Adipocyte (in vitro differentiated cells): Measurements from ENCODE around the gene PHF21B.

Experiments
- DNase-seq: peaks from one replicate; pipeline ENCODE4 v3.0.0-alpha.2; 2015; ENCODE audit warnings: low read depth
- H3K27me3 ChIP-seq: replicated peaks from 2 replicates; pipeline ENCODE4 v1.7.0; 2013; ENCODE audit warnings: mild to moderate bottlenecking, low read length, moderate library complexity; ENCODE audit not compliant: control insufficient read depth, insufficient read depth
- H3K36me3 ChIP-seq: 2 replicates; pipeline ENCODE4 v1.7.0; 2013; ENCODE audit warnings: low read length, mild to moderate bottlenecking, moderate library complexity; ENCODE audit not compliant: control insufficient read depth, insufficient read depth, severe bottlenecking
- H3K4me1 ChIP-seq: 2 replicates; pipeline ENCODE4 v1.7.0; 2013; ENCODE audit warnings: mild to moderate bottlenecking, low read length, moderate library complexity; ENCODE audit not compliant: control insufficient read depth, insufficient read depth
- H3K4me3 ChIP-seq: 2 replicates; pipeline ENCODE4 v1.7.0; 2013; ENCODE audit warnings: mild to moderate bottlenecking, low read length, moderate library complexity
- H3K9ac ChIP-seq: 2 replicates; pipeline ENCODE4 v1.7.0; 2013; ENCODE audit warnings: mild to moderate bottlenecking, low read length, moderate library complexity
- H3K9me3 ChIP-seq: 2 replicates; pipeline ENCODE4 v1.7.0; 2013; ENCODE audit warnings: mild to moderate bottlenecking, low read length, moderate library complexity; ENCODE audit not compliant: control insufficient read depth

Gene PHF21B

DNA sequence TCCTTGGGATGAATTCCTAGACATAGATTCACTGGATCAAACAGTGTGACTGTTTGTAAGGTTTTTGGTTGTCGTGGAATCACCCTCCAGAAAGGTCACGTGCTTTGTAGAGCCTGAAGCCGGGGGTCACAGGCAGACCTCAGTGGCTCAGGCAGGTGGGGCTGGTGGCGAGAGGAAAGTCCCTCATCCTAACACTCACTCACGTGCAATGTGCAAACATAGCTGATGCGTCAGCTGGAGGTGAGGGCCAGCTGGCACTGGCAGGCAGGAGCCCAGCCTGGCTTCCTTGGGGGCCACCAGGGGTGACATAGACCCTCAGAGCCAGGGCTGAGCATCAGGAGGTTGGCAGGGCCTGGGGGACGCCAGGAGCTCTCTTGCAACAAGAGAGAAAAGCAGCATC is 167.4 kb downstream of the PHF21B start:
- Histone ChIP-seq H3K27me3 (peaks cover 45% of the 10 kb centered on the region), H3K9me3 (peaks cover 12% of the 10 kb centered on the region), H3K4me1 (no peaks in the 10 kb centered on the region), H3K36me3 (no peaks in the 10 kb centered on the region), H3K9ac (no peak overlapping the region), H3K4me3 (no peak overlapping the region)
- no peak for DNase-seq

DNA sequence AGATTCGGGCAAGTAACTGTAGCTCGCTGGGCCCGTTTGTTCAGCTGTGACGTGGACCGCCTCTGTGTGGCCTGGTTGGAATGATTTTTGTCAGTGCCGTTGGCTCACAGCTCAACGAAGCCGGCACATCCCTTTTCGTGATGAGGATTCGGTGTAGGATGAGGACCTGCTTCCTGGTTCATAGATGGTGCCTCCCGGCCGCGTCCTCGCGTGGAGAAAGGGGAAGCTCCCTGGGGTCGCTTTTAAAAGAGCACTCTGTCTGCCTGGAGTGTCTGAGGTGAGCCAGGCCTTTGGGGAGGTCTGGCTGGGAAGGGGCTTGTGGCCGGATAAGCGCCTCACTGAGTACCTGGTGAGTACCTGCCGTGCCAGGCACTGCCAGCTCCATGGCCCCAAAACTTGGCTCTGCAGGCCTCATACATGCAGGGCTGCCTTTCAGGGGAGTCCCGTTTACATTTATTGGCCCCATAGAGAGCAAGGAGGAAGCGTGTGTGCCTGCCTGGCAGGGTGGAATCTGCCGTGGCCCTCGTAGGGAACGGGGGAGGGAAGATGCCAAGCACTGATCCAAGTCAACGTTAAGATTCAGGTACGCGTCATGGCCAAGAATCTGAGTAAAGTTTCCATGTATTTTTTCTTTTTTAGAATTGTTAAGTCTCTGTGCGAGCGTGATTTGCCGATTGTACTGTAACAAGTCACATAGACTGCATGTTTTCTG is 169.0 kb downstream of the PHF21B start:
- Histone ChIP-seq H3K9me3 (peaks cover 15% of the 10 kb centered on the region), H3K9ac (no peak overlapping the region), H3K4me1 (no peaks in the 10 kb centered on the region), H3K36me3 (no peaks in the 10 kb centered on the region), H3K4me3 (no peak overlapping the region), H3K27me3 (peaks cover 55% of the 10 kb centered on the region)
- DNase-seq, result no peak

DNA sequence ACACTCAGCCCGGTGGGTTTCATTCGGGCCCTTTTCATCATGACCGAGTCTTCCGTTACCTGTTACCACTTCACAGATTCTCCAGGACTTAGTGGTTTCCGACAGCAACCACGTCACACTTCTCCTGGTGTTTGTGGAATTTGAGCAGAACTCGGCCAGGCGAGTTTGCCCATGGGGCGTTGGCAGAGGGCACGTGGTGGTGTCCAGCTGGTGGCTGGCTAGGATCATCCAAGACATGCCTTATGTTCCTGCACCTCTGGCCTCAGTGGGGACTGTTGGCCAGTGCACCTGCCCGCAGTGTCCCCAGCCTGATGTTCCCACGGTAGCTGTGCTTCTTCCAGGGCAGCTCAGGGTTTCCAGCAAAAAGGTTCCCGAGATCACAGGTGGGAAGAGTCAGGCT is 170.1 kb downstream of the PHF21B start:
- Histone ChIP-seq H3K9me3 (peaks cover 20% of the 10 kb centered on the region), H3K4me3 (no peak overlapping the region), H3K4me1 (no peaks in the 10 kb centered on the region), H3K9ac (no peak overlapping the region), H3K27me3 (peaks cover 50% of the 10 kb centered on the region), H3K36me3 (no peaks in the 10 kb centered on the region)
- no peak for DNase-seq

DNA sequence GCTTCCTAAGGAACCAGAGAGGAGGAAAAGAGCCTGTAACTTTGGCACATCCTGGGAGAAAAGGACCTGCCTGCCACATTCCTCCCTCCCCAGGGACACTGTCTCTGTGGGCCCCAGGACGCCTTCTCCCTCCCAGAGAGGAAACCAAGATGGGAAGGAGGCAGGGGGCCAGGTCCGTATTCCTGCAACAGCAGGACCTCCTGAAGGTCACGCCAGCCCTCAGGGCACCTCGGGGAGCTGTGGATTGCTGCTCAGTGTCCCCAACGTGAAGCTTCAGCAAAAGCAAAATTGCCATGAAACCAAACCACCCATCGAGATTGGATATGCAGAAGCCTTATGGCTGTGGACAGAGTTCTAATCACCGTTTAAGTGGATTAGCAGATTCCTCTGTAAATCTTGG is 170.7 kb downstream of the PHF21B start:
- no peak overlapping the region for H3K4me3 ChIP-seq
- H3K4me1 ChIP-seq, result no peaks in the 10 kb centered on the region
- peaks cover 50% of the 10 kb centered on the region for H3K27me3 ChIP-seq
- no peak for DNase-seq
- H3K9ac ChIP-seq, result no peak overlapping the region
- no peaks in the 10 kb centered on the region for H3K36me3 ChIP-seq
- peaks cover 20% of the 10 kb centered on the region for H3K9me3 ChIP-seq

DNA sequence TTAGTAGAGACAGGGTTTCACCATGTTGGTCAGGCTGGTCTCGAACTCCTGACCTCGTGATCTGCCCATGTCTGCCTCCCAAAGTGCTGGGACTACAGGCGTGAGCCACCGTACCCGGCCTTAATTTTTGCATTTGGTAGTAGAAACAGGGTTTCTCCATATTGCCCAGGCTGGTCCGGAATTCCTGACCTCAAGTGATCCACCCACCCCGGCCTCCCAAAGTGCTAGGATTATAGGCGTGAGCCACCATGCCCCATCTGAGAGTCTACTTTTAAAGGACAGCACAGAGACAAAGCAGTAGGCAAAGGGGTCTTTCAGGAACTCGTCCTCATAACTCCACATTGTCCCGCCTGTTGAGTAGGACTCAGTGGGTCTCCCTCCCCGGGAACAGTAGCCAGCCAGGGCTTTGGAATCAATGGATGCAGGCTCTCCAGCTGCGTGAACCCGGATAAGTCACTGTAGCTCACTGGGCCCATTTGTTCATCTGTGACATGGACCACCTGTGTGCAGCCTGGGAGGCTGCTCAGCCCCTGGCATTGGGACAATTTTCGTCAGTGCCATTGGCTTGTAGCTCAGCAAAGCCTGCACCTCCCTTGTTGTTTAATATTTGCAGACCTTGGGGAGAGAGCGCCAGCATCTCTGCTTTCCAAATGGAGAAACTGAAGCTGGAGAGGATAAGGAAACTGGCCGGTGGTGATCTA is 171.3 kb downstream of the PHF21B start:
- no peak overlapping the region for H3K9ac ChIP-seq
- no peak for DNase-seq

DNA sequence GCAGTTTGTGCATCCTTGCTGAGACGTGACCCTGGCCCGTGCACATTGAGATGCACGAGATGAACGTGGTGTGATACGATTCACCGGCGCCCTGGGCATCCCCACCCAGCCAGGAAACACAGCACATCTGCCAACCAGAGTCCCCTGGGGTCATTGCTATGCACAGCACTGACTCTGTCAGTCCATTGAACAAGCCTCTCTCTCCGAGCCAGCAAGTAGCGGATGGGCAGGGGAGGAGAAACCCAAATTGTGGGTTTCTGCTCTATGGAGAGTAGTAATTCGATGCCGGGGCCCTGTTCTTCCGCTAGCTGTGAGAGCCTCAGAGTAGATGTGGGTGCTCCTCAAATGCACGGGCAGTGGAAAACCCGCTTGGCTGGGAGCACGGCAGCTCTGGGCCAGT is 172.3 kb downstream of the PHF21B start:
- H3K4me3 ChIP-seq, result no peak overlapping the region
- no peaks in the 10 kb centered on the region for H3K36me3 ChIP-seq
- peaks cover 29% of the 10 kb centered on the region for H3K9me3 ChIP-seq
- peak; percentile 8 for DNase-seq
- H3K27me3 ChIP-seq, result peaks cover 53% of the 10 kb centered on the region
- H3K9ac ChIP-seq, result no peak overlapping the region
- no peaks in the 10 kb centered on the region for H3K4me1 ChIP-seq

More for the DNA sequence above, 171.3 kb downstream of the PHF21B start:
- H3K4me3 ChIP-seq, result no peak overlapping the region
- no peaks in the 10 kb centered on the region for H3K4me1 ChIP-seq
- H3K36me3 ChIP-seq, result no peaks in the 10 kb centered on the region
- peaks cover 25% of the 10 kb centered on the region for H3K9me3 ChIP-seq
- peaks cover 50% of the 10 kb centered on the region for H3K27me3 ChIP-seq

DNA sequence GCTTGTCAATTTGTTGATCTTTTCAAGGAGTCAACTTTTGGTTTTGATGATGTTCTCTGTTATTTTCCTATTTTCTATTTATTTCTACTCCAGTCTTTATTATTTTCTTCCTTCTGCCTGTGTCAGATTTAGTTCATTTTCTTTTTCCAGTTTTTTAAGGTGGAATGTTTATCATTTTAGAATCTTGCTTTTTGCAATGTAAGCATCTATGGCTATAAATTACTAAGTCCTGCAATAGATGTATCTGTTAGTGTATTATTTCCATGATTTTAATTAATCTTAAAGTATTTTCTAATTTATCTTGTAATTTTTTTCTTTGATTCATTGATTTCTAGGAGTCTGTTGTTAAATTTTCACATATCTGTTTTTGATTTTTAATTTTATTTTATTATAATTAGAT is 175.7 kb downstream of the PHF21B start:
- H3K36me3 ChIP-seq, result no peaks in the 10 kb centered on the region
- no peak overlapping the region for H3K9ac ChIP-seq
- DNase-seq, result no peak
- no peak overlapping the region for H3K4me3 ChIP-seq
- peaks cover 35% of the 10 kb centered on the region for H3K9me3 ChIP-seq
- H3K4me1 ChIP-seq, result no peaks in the 10 kb centered on the region
- H3K27me3 ChIP-seq, result peaks cover 34% of the 10 kb centered on the region

DNA sequence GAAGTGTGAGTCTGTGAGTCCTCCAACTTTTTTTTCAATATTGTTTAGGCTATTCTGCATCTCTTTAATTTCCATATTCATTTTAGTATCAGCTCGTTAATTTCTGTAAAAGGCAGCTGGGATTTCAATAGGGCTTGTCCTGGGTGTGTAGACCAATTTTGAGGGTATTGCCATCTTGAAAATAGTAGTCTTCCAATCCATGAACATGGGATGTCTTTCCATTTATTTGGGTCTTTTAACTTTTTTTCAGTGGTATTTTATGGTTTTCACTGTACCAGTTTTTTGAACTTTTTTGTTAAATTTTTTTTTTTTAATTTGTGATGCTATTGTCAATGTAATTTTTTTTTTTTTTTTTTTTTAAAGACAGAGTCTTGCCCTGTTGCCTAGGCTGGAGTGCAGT is 177.9 kb downstream of the PHF21B start:
- H3K9me3 ChIP-seq, result peaks cover 35% of the 10 kb centered on the region

More for the DNA sequence above, 177.9 kb downstream of the PHF21B start:
- H3K4me1 ChIP-seq, result no peaks in the 10 kb centered on the region
- no peak for DNase-seq
- peaks cover 18% of the 10 kb centered on the region for H3K27me3 ChIP-seq
- no peaks in the 10 kb centered on the region for H3K36me3 ChIP-seq
- H3K9ac ChIP-seq, result no peak overlapping the region
- no peak overlapping the region for H3K4me3 ChIP-seq
